ENCODE measurements around the gene TRIM14.
A peak's percentile ranks its signal among the peaks of the same experiment; 100 is the strongest.

The TRIM14 gene

DNA sequence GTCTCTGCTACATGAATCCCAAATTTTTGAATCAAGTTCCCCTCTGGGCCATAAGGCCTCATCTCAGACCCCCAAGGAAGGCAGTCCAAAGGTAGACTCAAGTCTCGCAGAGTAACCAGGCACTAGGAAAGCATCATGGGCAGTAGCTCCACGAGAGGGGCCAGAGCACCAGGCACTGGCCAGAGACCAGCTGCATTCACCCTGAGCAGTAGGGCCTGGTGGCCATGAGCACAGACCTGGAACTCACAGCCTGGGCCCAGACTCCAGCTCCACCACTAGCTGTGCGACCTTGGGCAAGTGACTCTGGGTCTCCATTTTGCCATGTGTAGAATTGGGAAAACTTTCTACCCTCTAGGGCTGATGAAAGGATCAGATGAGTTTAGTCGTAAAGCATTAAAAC lies 34.0 kb downstream of the TRIM14 start:
- no peak for DNase-seq (ENCODE audit: low read depth)
- TF ChIP-seq, protein P1, sequence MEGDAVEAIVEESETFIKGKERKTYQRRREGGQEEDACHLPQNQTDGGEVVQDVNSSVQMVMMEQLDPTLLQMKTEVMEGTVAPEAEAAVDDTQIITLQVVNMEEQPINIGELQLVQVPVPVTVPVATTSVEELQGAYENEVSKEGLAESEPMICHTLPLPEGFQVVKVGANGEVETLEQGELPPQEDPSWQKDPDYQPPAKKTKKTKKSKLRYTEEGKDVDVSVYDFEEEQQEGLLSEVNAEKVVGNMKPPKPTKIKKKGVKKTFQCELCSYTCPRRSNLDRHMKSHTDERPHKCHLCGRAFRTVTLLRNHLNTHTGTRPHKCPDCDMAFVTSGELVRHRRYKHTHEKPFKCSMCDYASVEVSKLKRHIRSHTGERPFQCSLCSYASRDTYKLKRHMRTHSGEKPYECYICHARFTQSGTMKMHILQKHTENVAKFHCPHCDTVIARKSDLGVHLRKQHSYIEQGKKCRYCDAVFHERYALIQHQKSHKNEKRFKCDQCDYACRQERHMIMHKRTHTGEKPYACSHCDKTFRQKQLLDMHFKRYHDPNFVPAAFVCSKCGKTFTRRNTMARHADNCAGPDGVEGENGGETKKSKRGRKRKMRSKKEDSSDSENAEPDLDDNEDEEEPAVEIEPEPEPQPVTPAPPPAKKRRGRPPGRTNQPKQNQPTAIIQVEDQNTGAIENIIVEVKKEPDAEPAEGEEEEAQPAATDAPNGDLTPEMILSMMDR (IDR thresholded peaks at IDR 0.05; ENCODE audit: low read length, missing control alignments) = no peak

DNA sequence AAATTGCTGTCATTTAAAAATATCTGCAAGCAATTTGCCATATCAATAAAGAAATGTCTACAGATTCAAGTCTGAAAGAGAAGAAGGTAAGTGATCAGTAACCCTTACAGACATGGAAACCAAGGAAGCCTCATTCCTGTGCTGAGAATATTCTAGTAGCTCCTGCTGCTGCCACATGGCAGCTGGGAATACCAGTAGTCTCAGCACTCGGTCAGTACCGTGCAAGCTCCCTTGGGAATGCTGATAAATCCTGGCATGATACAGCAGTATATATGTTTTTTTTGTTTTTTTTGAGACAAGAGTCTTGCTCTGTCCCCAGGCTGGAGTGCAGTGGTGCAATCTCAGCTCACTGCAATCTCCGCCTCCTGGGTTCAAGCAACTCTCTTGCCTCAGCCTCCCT lies 34.6 kb downstream of the TRIM14 start:
- DNase-seq (ENCODE audit: low read depth) = peak; percentile 34
- H3K4me3 ChIP-seq (replicated peaks; ENCODE audit: low read depth, low read length) = no peak overlapping the region

More for the DNA sequence above, 34.0 kb downstream of the TRIM14 start:
- H3K4me3 ChIP-seq (replicated peaks; ENCODE audit: low read depth, low read length) = no peak overlapping the region

DNA sequence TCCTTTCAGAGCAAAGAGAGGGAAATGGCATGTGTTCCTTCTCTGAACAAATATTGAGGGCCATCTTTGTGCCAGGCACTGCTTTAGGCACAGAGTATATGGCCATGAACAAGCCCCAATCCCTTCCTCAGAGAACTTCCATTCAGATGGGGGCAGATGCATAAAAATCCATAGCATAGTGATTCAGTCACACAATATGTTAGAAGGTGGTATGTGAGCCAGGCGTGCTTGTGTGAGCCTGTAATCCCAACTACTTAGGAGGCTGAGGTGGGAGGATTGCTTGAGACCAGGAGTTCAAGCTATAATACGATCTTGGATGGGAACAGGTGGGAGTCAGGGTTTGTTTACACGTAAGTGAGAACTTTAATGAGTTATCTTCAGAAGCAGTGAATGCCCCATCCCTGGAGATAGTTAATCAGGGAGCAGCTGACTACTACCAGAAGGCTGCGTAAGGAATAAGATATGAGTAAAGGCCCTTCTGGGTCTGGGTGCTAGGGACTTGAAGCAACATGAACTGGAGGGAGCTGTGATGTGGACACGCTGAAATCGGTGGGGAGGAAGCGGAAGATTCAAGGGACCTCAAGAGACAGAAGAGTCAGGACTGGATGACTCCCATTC lies 35.3 kb downstream of the TRIM14 start:
- no peak for DNase-seq (ENCODE audit: low read depth)
- TF ChIP-seq, protein P1 (IDR thresholded peaks at IDR 0.05; ENCODE audit: low read length, missing control alignments) = no peak
- no peak overlapping the region for H3K4me3 ChIP-seq (replicated peaks; ENCODE audit: low read depth, low read length)

More for the DNA sequence above, 34.6 kb downstream of the TRIM14 start:
- TF ChIP-seq, protein P1 (IDR thresholded peaks at IDR 0.05; ENCODE audit: low read length, missing control alignments) = no peak

DNA sequence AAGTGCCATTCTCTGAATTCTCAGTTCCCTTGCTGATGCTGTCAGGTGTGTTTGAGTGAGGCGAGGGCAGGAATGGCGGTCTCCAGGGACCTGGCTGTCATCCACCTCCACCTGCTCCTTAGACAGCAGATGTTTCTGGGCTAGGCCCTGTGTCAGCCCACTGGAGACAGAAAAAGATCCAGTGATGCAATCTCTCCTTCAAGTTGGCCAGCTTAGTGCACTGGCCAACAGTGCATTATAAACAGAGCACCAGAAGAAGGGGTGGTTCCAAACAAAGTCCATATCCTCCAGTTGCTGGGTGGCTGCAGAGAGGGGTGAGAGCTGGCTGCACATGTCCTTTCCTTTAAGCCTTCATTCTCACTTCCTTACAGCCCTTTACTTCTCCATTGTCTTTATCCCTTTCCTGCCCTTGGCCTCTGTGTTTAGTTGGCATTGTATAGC lies 35.9 kb downstream of the TRIM14 start:
- DNase-seq (ENCODE audit: low read depth) = no peak
- TF ChIP-seq, protein P1 (IDR thresholded peaks at IDR 0.05; ENCODE audit: low read length, missing control alignments) = no peak
- no peak overlapping the region for H3K4me3 ChIP-seq (replicated peaks; ENCODE audit: low read depth, low read length)

DNA sequence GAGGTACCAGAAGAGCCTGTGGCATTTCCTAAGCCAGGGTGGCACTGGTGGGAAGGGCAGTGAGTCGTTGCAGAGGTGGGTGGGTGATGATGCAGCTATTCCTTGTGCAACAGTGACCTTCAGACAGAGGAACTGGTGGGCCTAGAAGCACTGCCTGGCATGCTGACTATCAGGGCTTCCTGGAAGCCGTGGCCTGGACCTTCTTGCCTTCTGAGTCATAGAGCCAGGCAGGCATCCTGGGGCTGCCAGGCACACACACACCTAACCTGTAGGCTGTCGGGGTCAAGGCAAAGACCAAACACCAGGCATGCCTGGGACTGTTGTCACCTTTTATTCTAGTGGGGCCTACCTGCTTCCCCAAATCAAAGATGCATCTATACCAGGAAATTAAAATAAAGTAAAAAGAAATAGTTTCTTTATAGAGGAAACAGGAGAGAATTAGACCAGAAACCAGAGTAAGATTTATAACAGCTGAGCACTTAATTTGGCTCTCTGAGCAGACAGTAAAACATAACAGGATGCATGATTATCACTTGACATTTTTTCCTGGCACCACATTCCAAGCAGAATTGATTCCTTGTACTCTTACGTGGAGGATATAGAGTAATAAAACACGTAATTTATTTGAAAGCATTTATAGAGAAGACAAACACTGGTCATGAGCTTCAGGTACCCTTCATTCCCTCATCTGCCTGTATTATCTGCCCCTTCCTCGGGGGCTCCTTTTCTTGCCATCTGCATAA lies 37.4 kb downstream of the TRIM14 start:
- H3K4me3 ChIP-seq (replicated peaks; ENCODE audit: low read depth, low read length) = no peak overlapping the region
- TF ChIP-seq, protein P1 (IDR thresholded peaks at IDR 0.05; ENCODE audit: low read length, missing control alignments) = no peak
- peak; percentile 31 for DNase-seq (ENCODE audit: low read depth)

DNA sequence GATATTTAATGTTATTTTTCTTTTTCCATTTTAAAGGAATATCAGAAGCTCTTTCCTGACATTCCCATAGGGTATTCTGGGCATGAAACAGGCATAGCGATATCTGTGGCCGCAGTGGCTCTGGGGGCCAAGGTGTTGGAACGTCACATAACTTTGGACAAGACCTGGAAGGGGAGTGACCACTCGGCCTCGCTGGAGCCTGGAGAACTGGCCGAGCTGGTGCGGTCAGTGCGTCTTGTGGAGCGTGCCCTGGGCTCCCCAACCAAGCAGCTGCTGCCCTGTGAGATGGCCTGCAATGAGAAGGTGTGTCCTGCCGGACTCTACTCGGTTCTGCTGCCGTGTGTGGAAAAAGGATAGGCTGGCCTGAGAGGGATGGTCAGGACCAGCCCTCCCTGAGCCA lies 38.2 kb downstream of the TRIM14 start:
- TF ChIP-seq, protein P1 (IDR thresholded peaks at IDR 0.05; ENCODE audit: low read length, missing control alignments) = no peak
- no peak for DNase-seq (ENCODE audit: low read depth)
- no peak overlapping the region for H3K4me3 ChIP-seq (replicated peaks; ENCODE audit: low read depth, low read length)

Data from fibroblast of pulmonary artery (primary cell).